NCI-H1694 (cell line): Measurements from ENCODE around the gene ZSCAN5A.
"Not testable (repeated sequence)": the region's sequence is repeated elsewhere in the genome, so short reads cannot be mapped to it uniquely, and the experiment has no call there.

Experiments
- DNase-seq: peaks from one replicate; lab custom pipeline; 2025; lab: John Stamatoyannopoulos, UW

ZSCAN5A gene

GRCh38 chr19:56314381-56315076 is at the start of gene ZSCAN5A:
TSS of gene ZSCAN5A (minus strand) at chr19:56314839. CDS start at chr19:56225046, 89,793 bp downstream.
- peak; percentile 88 for DNase-seq

GRCh38 chr19:56360841-56361240 is 46.2 kb upstream of the ZSCAN5A start:
- DNase-seq = no peak

- no peak for DNase-seq
These were observed 42.3 kb upstream of the ZSCAN5A start for GRCh38 chr19:56356944-56357343.

GRCh38 chr19:56355517-56355916 is 40.9 kb upstream of the ZSCAN5A start:
- no peak for DNase-seq

GRCh38 chr19:56351208-56351607 is 36.6 kb upstream of the ZSCAN5A start:
- DNase-seq = no peak

GRCh38 chr19:56350416-56351045 is 35.9 kb upstream of the ZSCAN5A start:
- peak; percentile 53 for DNase-seq

- no peak for DNase-seq
These were observed 33.7 kb upstream of the ZSCAN5A start for GRCh38 chr19:56348289-56348877.

GRCh38 chr19:56347163-56347778 is 32.6 kb upstream of the ZSCAN5A start:
- no peak for DNase-seq

GRCh38 chr19:56341948-56342347 is 27.3 kb upstream of the ZSCAN5A start:
- DNase-seq = no peak

- DNase-seq = not testable (repeated sequence)
These were observed 24.4 kb upstream of the ZSCAN5A start for GRCh38 chr19:56339031-56339430.

- not testable (repeated sequence) for DNase-seq
These were observed 22.4 kb upstream of the ZSCAN5A start for GRCh38 chr19:56337077-56337476.

GRCh38 chr19:56335371-56335770 is 20.7 kb upstream of the ZSCAN5A start:
- DNase-seq = not testable (repeated sequence)

- DNase-seq = peak; percentile 54
These were observed 18.9 kb upstream of the ZSCAN5A start for GRCh38 chr19:56333506-56333905.

GRCh38 chr19:56332695-56333094 is 18.1 kb upstream of the ZSCAN5A start:
- no peak for DNase-seq

GRCh38 chr19:56324436-56324835 is 9.8 kb upstream of the ZSCAN5A start:
- no peak for DNase-seq

- DNase-seq = no peak
These were observed 7.4 kb upstream of the ZSCAN5A start for GRCh38 chr19:56321989-56322440.

GRCh38 chr19:56321254-56321988 is 6.8 kb upstream of the ZSCAN5A start:
- DNase-seq = no peak

GRCh38 chr19:56319991-56320390 is 5.4 kb upstream of the ZSCAN5A start:
- DNase-seq = no peak

- no peak for DNase-seq
These were observed 3.1 kb upstream of the ZSCAN5A start for GRCh38 chr19:56317749-56318148.

- no peak for DNase-seq
These were observed 2.1 kb upstream of the ZSCAN5A start for GRCh38 chr19:56316728-56317127.

GRCh38 chr19:56315077-56315828 is 614 bp upstream of the ZSCAN5A start:
- peak; percentile 97 for DNase-seq
